PFSK-1 (cell line): ENCODE measurements around the gene TCEA2.

Source experiments
- FOXP2 ChIP-seq: optimal IDR thresholded peaks from 2 replicates; pipeline ENCODE3; 2011; ENCODE audit warnings: borderline replicate concordance, control low read depth, inconsistent platforms; ENCODE audit not compliant: insufficient read depth; ENCODE audit errors: extremely low read length, extremely low read depth
- POLR2AphosphoS5 ChIP-seq: IDR thresholded peaks from 2 replicates; pipeline ENCODE4 v1.6.1; 2012; ENCODE audit warnings: low read depth, mild to moderate bottlenecking, control low read depth, low read length, moderate library complexity
- SIN3A ChIP-seq: IDR thresholded peaks from 2 replicates; pipeline ENCODE4 v1.6.1; 2012; ENCODE audit warnings: mild to moderate bottlenecking, low read length, moderate library complexity, borderline replicate concordance; ENCODE audit not compliant: insufficient read depth
- TAF1 ChIP-seq: IDR thresholded peaks from 2 replicates; pipeline ENCODE4 v1.6.1; 2012; ENCODE audit warnings: low read length, control low read depth, borderline replicate concordance; ENCODE audit not compliant: insufficient read depth
- TF ChIP-seq, protein P1 (sequence below), 2 experiments: IDR thresholded peaks; 2 replicates each; pipeline versions ENCODE4 v1.6.1 to v1.8.0; 2011 to 2012; ENCODE audit warnings: low read depth in 2 of 2, low read length in 2 of 2, control low read depth in 1 of 2, inconsistent platforms in 1 of 2, mild to moderate bottlenecking in 1 of 2, moderate library complexity in 1 of 2; ENCODE audit not compliant: insufficient read depth in 1 of 2

TCEA2 gene

DNA sequence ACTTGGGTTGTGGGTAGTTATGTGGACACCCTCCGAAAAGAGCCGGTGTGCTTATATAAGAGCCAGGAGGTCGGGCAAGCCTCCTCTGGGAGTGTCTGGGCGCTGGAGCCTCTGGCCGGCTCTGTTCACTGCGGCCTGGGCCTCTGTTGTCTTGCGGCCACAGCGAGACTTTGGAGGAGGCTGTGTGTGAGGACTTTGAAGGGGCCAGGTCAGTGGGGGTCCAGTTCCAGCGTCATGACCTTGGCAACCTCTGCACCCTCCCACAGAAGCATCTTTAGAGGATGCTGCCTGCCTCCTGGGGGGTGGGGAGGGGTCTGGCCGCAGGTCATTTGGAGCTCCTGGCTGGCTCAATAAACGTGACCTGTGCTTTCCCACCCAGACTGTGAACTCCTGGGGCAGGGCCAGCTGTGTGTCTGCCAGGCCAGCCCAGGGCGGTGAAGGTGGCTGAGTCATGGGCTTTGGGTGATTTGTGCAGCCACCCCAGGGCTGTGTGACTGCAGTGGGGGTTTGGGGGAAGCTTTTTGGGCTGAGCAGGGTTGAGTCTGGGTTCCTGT, 1.2 kb downstream of the TCEA2 start:
- TF ChIP-seq SIN3A (no peak), POLR2AphosphoS5 (no peak), FOXP2 (no peak), TAF1 (no peak)
- TF ChIP-seq, protein P1, sequence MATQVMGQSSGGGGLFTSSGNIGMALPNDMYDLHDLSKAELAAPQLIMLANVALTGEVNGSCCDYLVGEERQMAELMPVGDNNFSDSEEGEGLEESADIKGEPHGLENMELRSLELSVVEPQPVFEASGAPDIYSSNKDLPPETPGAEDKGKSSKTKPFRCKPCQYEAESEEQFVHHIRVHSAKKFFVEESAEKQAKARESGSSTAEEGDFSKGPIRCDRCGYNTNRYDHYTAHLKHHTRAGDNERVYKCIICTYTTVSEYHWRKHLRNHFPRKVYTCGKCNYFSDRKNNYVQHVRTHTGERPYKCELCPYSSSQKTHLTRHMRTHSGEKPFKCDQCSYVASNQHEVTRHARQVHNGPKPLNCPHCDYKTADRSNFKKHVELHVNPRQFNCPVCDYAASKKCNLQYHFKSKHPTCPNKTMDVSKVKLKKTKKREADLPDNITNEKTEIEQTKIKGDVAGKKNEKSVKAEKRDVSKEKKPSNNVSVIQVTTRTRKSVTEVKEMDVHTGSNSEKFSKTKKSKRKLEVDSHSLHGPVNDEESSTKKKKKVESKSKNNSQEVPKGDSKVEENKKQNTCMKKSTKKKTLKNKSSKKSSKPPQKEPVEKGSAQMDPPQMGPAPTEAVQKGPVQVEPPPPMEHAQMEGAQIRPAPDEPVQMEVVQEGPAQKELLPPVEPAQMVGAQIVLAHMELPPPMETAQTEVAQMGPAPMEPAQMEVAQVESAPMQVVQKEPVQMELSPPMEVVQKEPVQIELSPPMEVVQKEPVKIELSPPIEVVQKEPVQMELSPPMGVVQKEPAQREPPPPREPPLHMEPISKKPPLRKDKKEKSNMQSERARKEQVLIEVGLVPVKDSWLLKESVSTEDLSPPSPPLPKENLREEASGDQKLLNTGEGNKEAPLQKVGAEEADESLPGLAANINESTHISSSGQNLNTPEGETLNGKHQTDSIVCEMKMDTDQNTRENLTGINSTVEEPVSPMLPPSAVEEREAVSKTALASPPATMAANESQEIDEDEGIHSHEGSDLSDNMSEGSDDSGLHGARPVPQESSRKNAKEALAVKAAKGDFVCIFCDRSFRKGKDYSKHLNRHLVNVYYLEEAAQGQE (IDR thresholded peaks at IDR 0.05; ENCODE audit: insufficient read depth in 1 of 2, low read depth in 2 of 2, low read length in 2 of 2) = no peak

DNA sequence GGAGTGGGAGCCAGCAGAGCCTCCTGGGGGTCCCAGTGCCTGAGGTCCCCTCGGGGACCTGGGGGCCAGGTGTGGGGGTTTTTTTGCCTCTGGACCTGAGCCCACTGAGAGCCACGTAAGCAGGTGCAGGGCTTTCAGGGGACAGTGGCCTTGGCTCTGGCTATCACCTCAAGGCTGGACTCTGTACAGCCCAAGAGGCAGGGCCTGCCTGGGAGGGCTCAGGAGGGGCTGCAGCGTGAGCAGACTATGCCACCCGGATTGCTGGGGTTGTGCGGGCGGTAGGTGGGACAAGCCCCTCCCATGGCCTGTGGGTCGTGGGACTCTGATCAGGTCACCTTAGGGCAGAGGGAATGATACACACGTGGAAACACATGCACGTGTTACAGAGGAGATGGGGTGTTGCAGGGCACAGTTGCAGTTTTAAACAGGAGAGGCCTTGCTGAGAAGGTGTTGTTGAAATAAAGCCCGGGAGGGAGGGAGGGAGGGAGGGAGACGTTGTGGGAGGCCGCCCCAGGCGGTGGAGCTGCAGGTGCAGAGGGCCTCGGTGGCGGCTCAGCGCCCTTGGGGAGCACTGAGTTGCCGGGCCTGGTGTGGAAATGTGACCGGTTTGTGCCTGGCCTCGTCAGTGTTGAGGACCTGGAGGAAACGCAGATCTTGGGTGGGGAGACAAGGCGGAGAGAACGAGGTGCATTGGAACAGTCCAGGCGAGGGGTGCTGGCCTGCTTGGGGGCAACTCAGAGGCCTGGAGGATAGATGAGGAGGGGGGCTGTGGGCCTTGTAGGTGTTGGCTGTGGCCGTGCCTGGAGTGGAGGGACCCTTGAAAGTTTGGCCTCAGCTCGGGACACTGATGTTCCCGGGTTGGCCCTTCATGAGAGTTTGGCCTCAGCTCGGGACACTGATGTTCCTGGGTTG, 2.3 kb downstream of the TCEA2 start:
- TF ChIP-seq POLR2AphosphoS5 = no peak

DNA sequence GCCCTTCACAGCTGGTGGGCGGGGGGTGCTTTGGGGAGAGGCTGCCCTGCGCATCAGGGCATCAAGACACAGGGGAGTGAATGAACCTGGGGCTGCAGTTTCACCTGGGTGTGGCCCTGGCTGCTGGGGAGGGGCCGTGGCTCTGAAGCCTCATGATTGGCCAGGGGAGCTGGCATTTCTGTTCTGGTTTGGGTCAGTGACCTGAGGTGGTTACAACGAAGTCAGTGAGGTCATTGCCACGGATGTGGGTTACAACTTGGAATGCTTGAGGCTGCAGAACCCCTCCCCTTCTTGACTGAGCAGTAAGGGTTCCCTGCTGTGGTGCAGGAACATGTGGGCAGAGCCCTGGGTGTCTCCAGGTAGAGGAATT, 3.0 kb downstream of the TCEA2 start:
- no peak for TF ChIP-seq FOXP2
- no peak for TF ChIP-seq TAF1

DNA sequence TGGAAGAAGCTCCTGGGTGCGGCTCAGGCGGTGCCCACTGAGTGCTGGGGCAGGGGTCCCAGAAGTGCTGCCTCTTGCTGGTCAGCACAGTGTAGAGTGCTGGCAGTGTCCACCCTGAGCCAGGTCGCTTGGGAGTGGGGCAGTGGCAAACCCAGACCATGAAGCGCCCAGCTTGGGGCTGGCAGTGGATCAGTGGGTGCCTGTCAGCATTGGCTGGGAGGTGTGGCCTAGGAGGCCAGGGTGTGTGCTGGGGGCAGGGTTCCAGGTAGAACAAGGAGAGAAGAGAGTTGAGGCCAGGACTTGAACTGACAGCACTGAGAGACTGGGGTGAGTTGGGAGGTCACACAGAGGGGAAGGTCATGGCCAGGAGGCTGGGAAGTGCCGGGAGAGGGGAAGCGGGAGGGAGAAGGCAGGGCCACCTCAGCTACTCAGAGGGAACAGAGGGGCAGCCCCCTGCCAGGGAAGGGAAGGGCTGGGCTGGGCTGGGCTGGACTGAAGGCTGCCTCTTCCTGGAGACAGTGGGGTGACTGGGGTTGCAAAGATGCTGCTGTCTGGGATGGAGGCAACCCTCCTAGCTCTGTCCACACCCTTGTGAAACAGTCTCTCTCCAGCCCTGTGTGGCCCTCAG, 4.1 kb downstream of the TCEA2 start:
- TF ChIP-seq POLR2AphosphoS5 (no peak), TAF1 (no peak), FOXP2 (no peak), SIN3A (no peak)
- TF ChIP-seq, protein P1 (IDR thresholded peaks at IDR 0.05; ENCODE audit: insufficient read depth in 1 of 2, low read depth in 2 of 2, low read length in 2 of 2) = no peak

DNA sequence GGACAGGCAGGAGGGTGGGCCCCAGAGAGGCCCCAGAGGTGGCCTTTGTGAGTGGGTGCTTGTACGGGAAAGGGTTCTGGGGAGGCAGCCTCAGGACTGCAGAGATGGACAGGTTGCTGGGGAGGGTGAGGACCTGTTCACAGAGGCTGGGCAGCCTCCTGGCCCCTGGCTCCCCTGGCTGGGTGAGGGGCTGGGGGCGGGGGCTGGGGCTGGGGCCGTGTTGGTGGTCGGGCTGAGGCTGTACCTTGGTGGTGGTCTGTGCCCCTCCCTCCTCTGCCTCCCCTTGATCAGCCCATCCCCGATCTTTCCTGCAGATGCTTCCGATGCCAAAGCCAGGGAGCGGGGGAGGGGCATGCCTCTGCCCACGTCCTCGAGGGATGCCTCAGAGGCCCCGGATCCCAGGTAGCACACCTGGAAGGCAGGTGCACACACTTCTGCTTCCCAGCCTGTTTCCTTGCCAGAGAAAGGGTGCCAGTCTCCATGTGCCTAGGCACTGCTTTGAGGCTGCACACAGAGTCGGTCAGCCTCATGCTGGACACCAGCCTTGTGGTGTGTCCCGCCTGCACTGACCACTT, 4.8 kb downstream of the TCEA2 start:
- TF ChIP-seq FOXP2 (no peak), SIN3A (no peak), TAF1 (no peak), POLR2AphosphoS5 (no peak)
- TF ChIP-seq, protein P1 (IDR thresholded peaks at IDR 0.05; ENCODE audit: insufficient read depth in 1 of 2, low read depth in 2 of 2, low read length in 2 of 2) = no peak

DNA sequence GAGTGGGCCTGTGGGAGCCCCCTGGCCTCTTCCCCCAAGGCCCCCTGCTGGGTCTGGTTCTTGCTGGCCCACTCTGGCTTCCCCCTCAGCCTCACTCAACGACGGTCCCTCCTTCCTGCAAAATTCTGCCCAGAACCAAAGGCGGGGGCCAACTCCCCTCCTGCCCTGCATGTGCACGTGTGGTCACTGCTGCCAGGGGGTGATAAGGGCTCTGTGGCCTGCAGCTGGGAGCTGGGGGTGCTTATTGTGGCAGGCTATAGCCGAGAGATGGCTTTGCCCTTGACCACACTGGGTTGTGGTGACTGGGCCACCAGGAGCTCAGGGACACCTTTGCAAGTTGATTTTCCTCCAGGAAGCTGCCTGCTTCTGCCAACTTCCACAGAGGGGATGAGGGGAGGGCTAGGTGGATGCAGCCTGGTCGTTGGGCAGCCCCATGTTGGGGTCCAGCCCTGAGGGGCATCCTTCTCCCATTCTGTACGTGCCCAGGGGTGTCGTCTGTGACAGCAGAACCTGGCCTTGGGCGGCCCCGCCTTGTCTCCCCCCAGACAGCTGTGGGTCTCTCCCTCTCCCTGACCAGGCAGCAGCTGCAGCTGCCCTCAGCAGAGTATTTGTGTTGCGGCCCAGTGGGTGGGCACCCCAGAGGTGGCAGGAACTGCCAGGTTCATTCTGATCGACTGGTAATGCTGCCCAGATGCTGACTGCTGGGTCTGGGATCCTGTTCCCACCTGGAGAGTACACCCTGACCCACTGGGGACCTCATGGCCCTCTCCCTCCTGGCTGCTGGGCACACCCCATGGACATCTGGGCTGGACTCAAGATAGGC, 5.6 kb downstream of the TCEA2 start:
- no peak for TF ChIP-seq FOXP2
- TF ChIP-seq, protein P1 (IDR thresholded peaks at IDR 0.05; ENCODE audit: insufficient read depth in 1 of 2, low read depth in 2 of 2, low read length in 2 of 2) = no peak
